ENCODE results near the gene RHOJ.

RHOJ gene

GRCh38 chr14:63203618-63204406, 431 bp upstream of the RHOJ start:
- Histone ChIP-seq H3K27ac (ENCODE audit: insufficient read depth, low read depth, low read length, poor library complexity, severe bottlenecking) (peak overlapping the region; percentile 64), H3K9me3 (ENCODE audit: control insufficient read depth, low read length) (no peaks in the 10 kb centered on the region), H3K27me3 (ENCODE audit: control insufficient read depth, insufficient read depth, low read length, poor library complexity, severe bottlenecking) (no peaks in the 10 kb centered on the region), H3K4me1 (ENCODE audit: control insufficient read depth, insufficient read depth, low read length) (peaks cover 15% of the 10 kb centered on the region), H3K4me3 (ENCODE audit: insufficient read depth, low read depth, low read length) (peak overlapping the region; percentile 8), H3K36me3 (ENCODE audit: control insufficient read depth, insufficient read depth, low read length) (no peaks in the 10 kb centered on the region)
- WGBS, 2 experiments, result 19 to 25% methylated on average over 11 of the region's 11 CpGs

GRCh38 chr14:63205044-63205575, 867 bp downstream of the RHOJ start:
- Histone ChIP-seq H3K4me1 (ENCODE audit: control insufficient read depth, insufficient read depth, low read length) (peaks cover 15% of the 10 kb centered on the region), H3K4me3 (ENCODE audit: insufficient read depth, low read depth, low read length) (no peak overlapping the region), H3K27me3 (ENCODE audit: control insufficient read depth, insufficient read depth, low read length, poor library complexity, severe bottlenecking) (no peaks in the 10 kb centered on the region), H3K9me3 (ENCODE audit: control insufficient read depth, low read length) (no peaks in the 10 kb centered on the region), H3K36me3 (ENCODE audit: control insufficient read depth, insufficient read depth, low read length) (no peaks in the 10 kb centered on the region), H3K27ac (ENCODE audit: insufficient read depth, low read depth, low read length, poor library complexity, severe bottlenecking) (no peak overlapping the region)
- 85 to 87% methylated on average over 8 to 10 of the region's 10 CpGs for WGBS, 2 experiments

- Histone ChIP-seq H3K4me3 (ENCODE audit: insufficient read depth, low read depth, low read length) (no peak overlapping the region), H3K36me3 (ENCODE audit: control insufficient read depth, insufficient read depth, low read length) (no peaks in the 10 kb centered on the region), H3K9me3 (ENCODE audit: control insufficient read depth, low read length) (no peaks in the 10 kb centered on the region), H3K27ac (ENCODE audit: insufficient read depth, low read depth, low read length, poor library complexity, severe bottlenecking) (no peak overlapping the region), H3K4me1 (ENCODE audit: control insufficient read depth, insufficient read depth, low read length) (peaks cover 15% of the 10 kb centered on the region), H3K27me3 (ENCODE audit: control insufficient read depth, insufficient read depth, low read length, poor library complexity, severe bottlenecking) (no peaks in the 10 kb centered on the region)
These were observed 1.6 kb downstream of the RHOJ start for GRCh38 chr14:63205866-63206265.

- 90 to 93% methylated on average over 1 of the region's 1 CpG for WGBS, 2 experiments
- H3K9me3 ChIP-seq (ENCODE audit: control insufficient read depth, low read length), result no peaks in the 10 kb centered on the region
- H3K4me3 ChIP-seq (ENCODE audit: insufficient read depth, low read depth, low read length), result no peak overlapping the region
- no peaks in the 10 kb centered on the region for H3K27me3 ChIP-seq (ENCODE audit: control insufficient read depth, insufficient read depth, low read length, poor library complexity, severe bottlenecking)
- H3K27ac ChIP-seq (ENCODE audit: insufficient read depth, low read depth, low read length, poor library complexity, severe bottlenecking), result no peak overlapping the region
- no peaks in the 10 kb centered on the region for H3K36me3 ChIP-seq (ENCODE audit: control insufficient read depth, insufficient read depth, low read length)
- peaks cover 6% of the 10 kb centered on the region for H3K4me1 ChIP-seq (ENCODE audit: control insufficient read depth, insufficient read depth, low read length)
These were observed 4.9 kb downstream of the RHOJ start for GRCh38 chr14:63209160-63209559.

- no peaks in the 10 kb centered on the region for H3K9me3 ChIP-seq (ENCODE audit: control insufficient read depth, low read length)
- H3K4me3 ChIP-seq (ENCODE audit: insufficient read depth, low read depth, low read length), result no peak overlapping the region
- no peak overlapping the region for H3K27ac ChIP-seq (ENCODE audit: insufficient read depth, low read depth, low read length, poor library complexity, severe bottlenecking)
- no peaks in the 10 kb centered on the region for H3K36me3 ChIP-seq (ENCODE audit: control insufficient read depth, insufficient read depth, low read length)
- H3K4me1 ChIP-seq (ENCODE audit: control insufficient read depth, insufficient read depth, low read length), result no peaks in the 10 kb centered on the region
- H3K27me3 ChIP-seq (ENCODE audit: control insufficient read depth, insufficient read depth, low read length, poor library complexity, severe bottlenecking), result no peaks in the 10 kb centered on the region
- 89 to 100% methylated on average over 1 of the region's 1 CpG for WGBS, 2 experiments
These were observed 6.6 kb downstream of the RHOJ start for GRCh38 chr14:63210812-63211211.

- Histone ChIP-seq H3K27ac (ENCODE audit: insufficient read depth, low read depth, low read length, poor library complexity, severe bottlenecking) (no peak overlapping the region), H3K36me3 (ENCODE audit: control insufficient read depth, insufficient read depth, low read length) (no peaks in the 10 kb centered on the region), H3K4me3 (ENCODE audit: insufficient read depth, low read depth, low read length) (no peak overlapping the region), H3K27me3 (ENCODE audit: control insufficient read depth, insufficient read depth, low read length, poor library complexity, severe bottlenecking) (no peaks in the 10 kb centered on the region), H3K9me3 (ENCODE audit: control insufficient read depth, low read length) (no peaks in the 10 kb centered on the region), H3K4me1 (ENCODE audit: control insufficient read depth, insufficient read depth, low read length) (no peaks in the 10 kb centered on the region)
- whole genome bisulfite sequencing, 2 experiments, result 78 to 100% methylated on average over 2 of the region's 2 CpGs
These were observed 8.0 kb downstream of the RHOJ start for GRCh38 chr14:63212209-63212608.

GRCh38 chr14:63212776-63213500, 8.7 kb downstream of the RHOJ start:
- H3K4me3 ChIP-seq (ENCODE audit: insufficient read depth, low read depth, low read length), result no peak overlapping the region
- H3K9me3 ChIP-seq (ENCODE audit: control insufficient read depth, low read length), result no peaks in the 10 kb centered on the region
- H3K27me3 ChIP-seq (ENCODE audit: control insufficient read depth, insufficient read depth, low read length, poor library complexity, severe bottlenecking), result no peaks in the 10 kb centered on the region
- H3K27ac ChIP-seq (ENCODE audit: insufficient read depth, low read depth, low read length, poor library complexity, severe bottlenecking), result no peak overlapping the region
- WGBS, 2 experiments, result 87 to 100% methylated on average over 1 to 2 of the region's 2 CpGs
- H3K36me3 ChIP-seq (ENCODE audit: control insufficient read depth, insufficient read depth, low read length), result no peaks in the 10 kb centered on the region
- no peaks in the 10 kb centered on the region for H3K4me1 ChIP-seq (ENCODE audit: control insufficient read depth, insufficient read depth, low read length)

GRCh38 chr14:63214417-63215196, 10.4 kb downstream of the RHOJ start:
- Histone ChIP-seq H3K36me3 (ENCODE audit: control insufficient read depth, insufficient read depth, low read length) (no peaks in the 10 kb centered on the region), H3K27me3 (ENCODE audit: control insufficient read depth, insufficient read depth, low read length, poor library complexity, severe bottlenecking) (no peaks in the 10 kb centered on the region), H3K4me1 (ENCODE audit: control insufficient read depth, insufficient read depth, low read length) (no peaks in the 10 kb centered on the region), H3K4me3 (ENCODE audit: insufficient read depth, low read depth, low read length) (no peak overlapping the region), H3K27ac (ENCODE audit: insufficient read depth, low read depth, low read length, poor library complexity, severe bottlenecking) (no peak overlapping the region), H3K9me3 (ENCODE audit: control insufficient read depth, low read length) (no peaks in the 10 kb centered on the region)
- 90 to 93% methylated on average over 5 of the region's 5 CpGs for WGBS, 2 experiments

- WGBS, 2 experiments, result 85 to 96% methylated on average over 3 of the region's 3 CpGs
- Histone ChIP-seq H3K27me3 (ENCODE audit: control insufficient read depth, insufficient read depth, low read length, poor library complexity, severe bottlenecking) (no peaks in the 10 kb centered on the region), H3K36me3 (ENCODE audit: control insufficient read depth, insufficient read depth, low read length) (no peaks in the 10 kb centered on the region), H3K9me3 (ENCODE audit: control insufficient read depth, low read length) (no peaks in the 10 kb centered on the region), H3K4me3 (ENCODE audit: insufficient read depth, low read depth, low read length) (no peak overlapping the region), H3K4me1 (ENCODE audit: control insufficient read depth, insufficient read depth, low read length) (no peaks in the 10 kb centered on the region), H3K27ac (ENCODE audit: insufficient read depth, low read depth, low read length, poor library complexity, severe bottlenecking) (no peak overlapping the region)
These were observed 16.3 kb downstream of the RHOJ start for GRCh38 chr14:63220526-63220925.

GRCh38 chr14:63223596-63223995, 19.4 kb downstream of the RHOJ start:
- Histone ChIP-seq H3K4me1 (ENCODE audit: control insufficient read depth, insufficient read depth, low read length) (no peaks in the 10 kb centered on the region), H3K9me3 (ENCODE audit: control insufficient read depth, low read length) (no peaks in the 10 kb centered on the region), H3K27ac (ENCODE audit: insufficient read depth, low read depth, low read length, poor library complexity, severe bottlenecking) (no peak overlapping the region), H3K4me3 (ENCODE audit: insufficient read depth, low read depth, low read length) (no peak overlapping the region), H3K27me3 (ENCODE audit: control insufficient read depth, insufficient read depth, low read length, poor library complexity, severe bottlenecking) (no peaks in the 10 kb centered on the region), H3K36me3 (ENCODE audit: control insufficient read depth, insufficient read depth, low read length) (no peaks in the 10 kb centered on the region)
- WGBS, 2 experiments, result 93 to 97% methylated on average over 3 of the region's 3 CpGs
